Inflammatory macrophage (primary cell): ENCODE measurements around the gene PLEKHA1.

ENCODE experiments used
- DNase-seq, 2 donors: peaks; one replicate each; pipeline ENCODE4 v3.0.0-alpha.2; 2020 to 2022

The PLEKHA1 gene

DNA sequence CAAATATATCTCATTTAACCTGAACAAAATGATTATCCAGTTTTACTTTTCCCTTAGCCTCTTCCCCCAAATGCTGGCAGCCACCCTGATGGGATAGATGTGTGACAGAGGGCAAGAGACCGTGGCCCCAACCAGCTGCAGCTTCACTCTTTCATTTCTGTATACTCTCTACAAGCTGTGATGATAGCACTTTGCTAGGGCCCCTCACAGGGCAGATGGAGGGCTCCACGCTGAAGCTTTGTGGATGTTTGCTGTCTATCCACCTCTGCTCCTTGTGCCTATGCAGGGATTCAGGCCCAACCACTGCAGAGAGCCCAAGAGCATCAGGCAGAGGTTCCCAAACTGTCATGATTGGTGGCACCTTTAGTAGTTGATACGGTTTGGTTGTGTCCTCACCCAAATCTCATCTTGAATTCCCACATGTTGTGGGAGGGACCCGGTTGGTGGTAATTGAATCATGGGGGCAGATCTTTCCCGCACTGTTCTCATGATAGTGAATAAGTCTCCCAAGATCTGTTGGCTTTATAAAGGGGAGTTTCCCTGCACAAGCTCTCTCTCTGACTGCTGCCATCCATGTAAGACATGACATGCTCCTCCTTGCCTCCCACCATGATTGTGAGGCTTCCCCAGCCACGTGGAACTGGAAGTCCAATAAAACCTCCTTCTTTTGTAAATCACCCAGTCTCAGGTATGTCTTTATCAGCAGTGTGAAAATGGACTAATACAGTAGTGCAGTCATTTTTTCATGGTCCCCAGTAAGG, 107.0 kb downstream of the PLEKHA1 start:
- no peak for DNase-seq
